ENCODE results near the gene NFKBIE.

DNA sequence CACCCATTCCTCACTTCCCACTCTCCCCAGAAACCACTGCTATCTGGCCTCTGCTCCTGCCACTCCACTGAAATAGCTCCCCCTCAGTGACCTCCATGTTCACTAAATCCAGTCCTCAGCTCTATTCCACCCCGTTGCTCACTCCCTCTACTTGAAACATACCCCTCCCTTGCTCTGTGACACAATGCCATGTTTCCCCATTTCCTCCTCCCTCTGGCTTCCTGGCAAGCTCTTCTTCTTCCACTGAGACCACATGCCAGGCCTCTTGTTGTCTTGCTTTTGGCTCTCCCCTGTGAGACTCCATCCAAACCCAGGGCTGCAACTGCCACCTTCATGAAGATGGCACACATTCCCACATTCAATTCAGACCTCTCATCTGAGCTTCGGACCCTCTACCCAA lies 18.8 kb upstream of the NFKBIE start:
- TF ChIP-seq, protein P1, sequence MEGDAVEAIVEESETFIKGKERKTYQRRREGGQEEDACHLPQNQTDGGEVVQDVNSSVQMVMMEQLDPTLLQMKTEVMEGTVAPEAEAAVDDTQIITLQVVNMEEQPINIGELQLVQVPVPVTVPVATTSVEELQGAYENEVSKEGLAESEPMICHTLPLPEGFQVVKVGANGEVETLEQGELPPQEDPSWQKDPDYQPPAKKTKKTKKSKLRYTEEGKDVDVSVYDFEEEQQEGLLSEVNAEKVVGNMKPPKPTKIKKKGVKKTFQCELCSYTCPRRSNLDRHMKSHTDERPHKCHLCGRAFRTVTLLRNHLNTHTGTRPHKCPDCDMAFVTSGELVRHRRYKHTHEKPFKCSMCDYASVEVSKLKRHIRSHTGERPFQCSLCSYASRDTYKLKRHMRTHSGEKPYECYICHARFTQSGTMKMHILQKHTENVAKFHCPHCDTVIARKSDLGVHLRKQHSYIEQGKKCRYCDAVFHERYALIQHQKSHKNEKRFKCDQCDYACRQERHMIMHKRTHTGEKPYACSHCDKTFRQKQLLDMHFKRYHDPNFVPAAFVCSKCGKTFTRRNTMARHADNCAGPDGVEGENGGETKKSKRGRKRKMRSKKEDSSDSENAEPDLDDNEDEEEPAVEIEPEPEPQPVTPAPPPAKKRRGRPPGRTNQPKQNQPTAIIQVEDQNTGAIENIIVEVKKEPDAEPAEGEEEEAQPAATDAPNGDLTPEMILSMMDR (IDR thresholded peaks at IDR 0.05): no peak
- no peak for TF ChIP-seq POLR2A (IDR thresholded peaks at IDR 0.05)
